Activated T-cell treated with anti-CD3 and anti-CD28 coated beads, Interleukin-2, amount 50 U/mL, for 24 hours (primary cell): ENCODE results near the gene SCD.
"Not testable (repeated sequence)": the region's sequence is repeated elsewhere in the genome, so short reads cannot be mapped to it uniquely, and the experiment has no call there.

Source experiments
- DNase-seq: peaks from one replicate; pipeline ENCODE4 v3.0.0-alpha.2; 2020
- H3K27ac Mint-ChIP-seq: 2 replicates; pipeline ENCODE4 v1.8.0; 2020; ENCODE audit warnings: mild to moderate bottlenecking, mixed read lengths
- H3K27me3 Mint-ChIP-seq: 2 replicates; pipeline ENCODE4 v1.8.0; 2020; ENCODE audit warnings: mixed read lengths
- H3K36me3 Mint-ChIP-seq: 2 replicates; pipeline ENCODE4 v1.8.0; 2020; ENCODE audit warnings: low read depth, mixed read lengths
- H3K4me1 Mint-ChIP-seq: 2 replicates; pipeline ENCODE4 v1.8.0; 2020; ENCODE audit warnings: low read depth, mixed read lengths
- H3K4me3 Mint-ChIP-seq: 2 replicates; pipeline ENCODE4 v1.8.0; 2020; ENCODE audit warnings: mild to moderate bottlenecking, moderate library complexity, mixed read lengths
- H3K9me3 Mint-ChIP-seq: 2 replicates; pipeline ENCODE4 v1.8.0; 2020; ENCODE audit warnings: mixed read lengths

The SCD gene

DNA sequence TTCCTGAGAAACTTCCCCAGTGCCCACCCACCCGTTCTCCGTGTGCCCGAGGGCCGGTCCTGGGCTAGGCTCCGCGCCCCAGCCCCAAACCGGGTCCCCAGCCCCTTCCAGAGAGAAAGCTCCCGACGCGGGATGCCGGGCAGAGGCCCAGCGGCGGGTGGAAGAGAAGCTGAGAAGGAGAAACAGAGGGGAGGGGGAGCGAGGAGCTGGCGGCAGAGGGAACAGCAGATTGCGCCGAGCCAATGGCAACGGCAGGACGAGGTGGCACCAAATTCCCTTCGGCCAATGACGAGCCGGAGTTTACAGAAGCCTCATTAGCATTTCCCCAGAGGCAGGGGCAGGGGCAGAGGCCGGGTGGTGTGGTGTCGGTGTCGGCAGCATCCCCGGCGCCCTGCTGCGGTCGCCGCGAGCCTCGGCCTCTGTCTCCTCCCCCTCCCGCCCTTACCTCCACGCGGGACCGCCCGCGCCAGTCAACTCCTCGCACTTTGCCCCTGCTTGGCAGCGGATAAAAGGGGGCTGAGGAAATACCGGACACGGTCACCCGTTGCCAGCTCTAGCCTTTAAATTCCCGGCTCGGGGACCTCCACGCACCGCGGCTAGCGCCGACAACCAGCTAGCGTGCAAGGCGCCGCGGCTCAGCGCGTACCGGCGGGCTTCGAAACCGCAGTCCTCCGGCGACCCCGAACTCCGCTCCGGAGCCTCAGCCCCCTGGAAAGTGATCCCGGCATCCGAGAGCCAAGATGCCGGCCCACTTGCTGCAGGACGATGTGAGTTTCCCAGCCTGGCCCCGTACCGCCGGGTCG lies at the start of gene SCD:
TSS of gene SCD (plus strand) at position 469 of the 803 bp plus-strand sequence. CDS start at position 741, 272 bp downstream.
- Mint-ChIP-seq H3K36me3 (peaks cover 54% of the 10 kb centered on the region), H3K27ac (peak within 1 kb of the TSS; percentile 93), H3K4me3 (peak within 1 kb of the TSS; percentile 94), H3K9me3 (no peaks in the 10 kb centered on the region), H3K4me1 (peaks cover 47% of the 10 kb centered on the region), H3K27me3 (no peaks in the 10 kb centered on the region)
- peak; percentile 84 for DNase-seq

GRCh38 chr10:100297242-100297641 lies 49.8 kb upstream of the SCD start:
- Mint-ChIP-seq H3K4me3 (no peak overlapping the region), H3K36me3 (no peaks in the 10 kb centered on the region), H3K9me3 (no peaks in the 10 kb centered on the region), H3K27me3 (peaks cover 37% of the 10 kb centered on the region), H3K27ac (no peak overlapping the region), H3K4me1 (no peaks in the 10 kb centered on the region)
- no peak for DNase-seq

GRCh38 chr10:100301123-100301522 lies 45.9 kb upstream of the SCD start:
- not testable (repeated sequence) for H3K4me3 Mint-ChIP-seq, H3K4me1 Mint-ChIP-seq, H3K27ac Mint-ChIP-seq, H3K9me3 Mint-ChIP-seq, H3K36me3 Mint-ChIP-seq, DNase-seq
- H3K27me3 Mint-ChIP-seq = peaks cover 47% of the 10 kb centered on the region

- Mint-ChIP-seq H3K4me1 (no peaks in the 10 kb centered on the region), H3K9me3 (no peaks in the 10 kb centered on the region), H3K4me3 (no peak overlapping the region), H3K27ac (no peak overlapping the region), H3K27me3 (peaks cover 54% of the 10 kb centered on the region), H3K36me3 (no peaks in the 10 kb centered on the region)
- DNase-seq = no peak
Observed at GRCh38 chr10:100303724-100304319, 43.2 kb upstream of the SCD start.

DNA sequence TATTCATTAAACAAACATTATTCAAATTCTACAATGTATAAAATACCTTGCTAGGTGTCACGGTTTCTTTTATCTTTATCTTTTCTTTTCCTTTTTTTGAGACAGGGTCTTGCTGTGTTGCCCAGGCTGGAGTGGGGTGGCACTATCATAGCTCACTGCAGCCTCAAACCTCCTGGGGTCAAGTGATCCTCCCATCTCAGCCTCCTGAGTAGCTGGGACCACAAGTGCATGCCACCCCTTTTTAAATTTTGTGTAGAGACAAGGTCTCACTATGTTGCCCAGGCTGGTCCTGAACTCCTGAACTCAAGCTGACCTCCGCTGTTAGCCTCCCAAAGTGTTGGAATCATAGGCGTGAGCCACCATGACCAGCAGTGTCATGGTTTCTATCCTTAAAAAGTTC lies 42.6 kb upstream of the SCD start:
- no peaks in the 10 kb centered on the region for H3K36me3 Mint-ChIP-seq
- H3K27me3 Mint-ChIP-seq = peaks cover 57% of the 10 kb centered on the region

GRCh38 chr10:100306861-100307260 lies 40.2 kb upstream of the SCD start:
- H3K27me3 Mint-ChIP-seq = peaks cover 53% of the 10 kb centered on the region

More for the DNA sequence above, 42.6 kb upstream of the SCD start:
- DNase-seq = no peak
- H3K27ac Mint-ChIP-seq = no peak overlapping the region
- no peaks in the 10 kb centered on the region for H3K4me1 Mint-ChIP-seq
- no peaks in the 10 kb centered on the region for H3K9me3 Mint-ChIP-seq
- no peak overlapping the region for H3K4me3 Mint-ChIP-seq

GRCh38 chr10:100307684-100308083 lies 39.3 kb upstream of the SCD start:
- Mint-ChIP-seq H3K4me1 (no peaks in the 10 kb centered on the region), H3K4me3 (no peak overlapping the region), H3K27me3 (peaks cover 56% of the 10 kb centered on the region), H3K36me3 (no peaks in the 10 kb centered on the region), H3K27ac (no peak overlapping the region), H3K9me3 (no peaks in the 10 kb centered on the region)
- DNase-seq = no peak

More at GRCh38 chr10:100306861-100307260, 40.2 kb upstream of the SCD start:
- no peaks in the 10 kb centered on the region for H3K9me3 Mint-ChIP-seq
- no peaks in the 10 kb centered on the region for H3K4me1 Mint-ChIP-seq
- H3K4me3 Mint-ChIP-seq = no peak overlapping the region
- H3K27ac Mint-ChIP-seq = no peak overlapping the region
- H3K36me3 Mint-ChIP-seq = no peaks in the 10 kb centered on the region
- no peak for DNase-seq

- H3K27me3 Mint-ChIP-seq = peaks cover 44% of the 10 kb centered on the region
- H3K36me3 Mint-ChIP-seq = no peaks in the 10 kb centered on the region
- no peaks in the 10 kb centered on the region for H3K9me3 Mint-ChIP-seq
- no peaks in the 10 kb centered on the region for H3K4me1 Mint-ChIP-seq
- H3K4me3 Mint-ChIP-seq = no peak overlapping the region
- no peak overlapping the region for H3K27ac Mint-ChIP-seq
- DNase-seq = no peak
Observed at GRCh38 chr10:100311298-100311697, 35.7 kb upstream of the SCD start.

- no peaks in the 10 kb centered on the region for H3K4me1 Mint-ChIP-seq
- DNase-seq = no peak
- no peaks in the 10 kb centered on the region for H3K9me3 Mint-ChIP-seq
- H3K4me3 Mint-ChIP-seq = no peak overlapping the region
- no peaks in the 10 kb centered on the region for H3K36me3 Mint-ChIP-seq
- H3K27me3 Mint-ChIP-seq = peaks cover 48% of the 10 kb centered on the region
- H3K27ac Mint-ChIP-seq = no peak overlapping the region
Observed at GRCh38 chr10:100315615-100316014, 31.4 kb upstream of the SCD start.

DNA sequence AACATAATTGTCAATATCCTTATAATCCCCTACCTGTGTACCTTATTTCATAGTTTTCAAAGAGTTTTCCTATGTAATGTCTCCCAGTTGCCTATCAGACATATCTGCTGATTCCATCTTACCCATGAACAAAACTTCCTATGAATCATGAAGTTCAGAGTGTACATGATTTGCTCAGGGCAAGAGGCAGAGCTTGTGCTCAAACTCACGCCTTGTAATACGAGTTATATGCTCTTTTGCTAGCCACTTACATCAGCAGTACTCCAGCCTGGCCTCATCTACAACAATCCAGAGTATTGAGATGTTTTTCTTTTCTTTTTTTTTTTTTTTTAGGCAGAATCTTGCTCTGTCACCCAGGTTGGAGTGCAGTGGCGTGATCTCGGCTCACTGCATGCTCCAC lies 28.8 kb upstream of the SCD start:
- no peak for DNase-seq
- Mint-ChIP-seq H3K4me1 (no peaks in the 10 kb centered on the region), H3K4me3 (no peak overlapping the region), H3K36me3 (no peaks in the 10 kb centered on the region), H3K27ac (no peak overlapping the region), H3K9me3 (no peaks in the 10 kb centered on the region), H3K27me3 (peaks cover 33% of the 10 kb centered on the region)

- Mint-ChIP-seq H3K4me3 (no peak overlapping the region), H3K27ac (no peak overlapping the region), H3K36me3 (no peaks in the 10 kb centered on the region), H3K9me3 (no peaks in the 10 kb centered on the region), H3K27me3 (peaks cover 27% of the 10 kb centered on the region), H3K4me1 (no peaks in the 10 kb centered on the region)
- DNase-seq = no peak
Observed at GRCh38 chr10:100319707-100320402, 27.2 kb upstream of the SCD start.

- no peak for DNase-seq
- Mint-ChIP-seq H3K27me3 (peaks cover 2% of the 10 kb centered on the region), H3K27ac (no peak overlapping the region), H3K4me3 (no peak overlapping the region), H3K36me3 (no peaks in the 10 kb centered on the region), H3K9me3 (no peaks in the 10 kb centered on the region), H3K4me1 (peaks cover 15% of the 10 kb centered on the region)
Observed at GRCh38 chr10:100325158-100325557, 21.9 kb upstream of the SCD start.

DNA sequence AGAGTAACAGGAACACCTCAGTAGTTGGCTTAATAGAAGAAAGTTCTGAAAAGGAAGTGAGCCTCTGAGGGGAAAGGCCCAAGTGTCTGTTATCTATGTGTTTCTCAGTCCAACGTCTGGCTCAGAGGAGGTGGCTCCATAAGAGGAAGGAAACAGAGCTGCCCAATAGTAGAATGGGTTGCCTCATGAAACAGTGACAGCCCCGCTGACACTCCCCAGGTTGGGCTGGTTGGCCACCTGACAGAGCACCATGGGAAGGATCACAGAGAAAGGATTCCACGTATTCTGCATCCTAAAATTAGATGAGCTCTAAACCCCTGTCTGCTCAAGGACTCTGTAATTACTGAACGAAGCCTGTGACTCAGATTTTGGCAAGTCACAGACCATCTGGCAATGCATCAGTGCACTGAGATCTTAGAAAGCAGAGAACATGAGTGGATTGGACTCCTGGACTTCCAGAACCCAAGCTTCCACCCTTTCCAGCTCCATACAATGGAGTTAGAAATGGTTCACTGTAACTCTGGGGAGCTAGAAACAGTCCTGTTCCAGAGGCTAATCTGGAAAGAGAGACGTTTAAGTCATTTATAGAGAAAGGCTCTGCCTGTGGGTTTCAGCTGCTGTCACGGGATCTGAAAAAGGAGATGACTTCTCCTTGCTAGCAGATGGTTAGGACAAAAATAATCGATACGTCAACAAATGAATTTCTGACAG lies 19.9 kb upstream of the SCD start:
- no peak for DNase-seq
- H3K27me3 Mint-ChIP-seq = peaks cover 3% of the 10 kb centered on the region
- no peaks in the 10 kb centered on the region for H3K9me3 Mint-ChIP-seq
- peaks cover 15% of the 10 kb centered on the region for H3K4me1 Mint-ChIP-seq
- H3K27ac Mint-ChIP-seq = peak overlapping the region; percentile 83
- H3K36me3 Mint-ChIP-seq = no peaks in the 10 kb centered on the region
- no peak overlapping the region for H3K4me3 Mint-ChIP-seq

- H3K27me3 Mint-ChIP-seq = peaks cover 3% of the 10 kb centered on the region
- H3K4me1 Mint-ChIP-seq = peaks cover 15% of the 10 kb centered on the region
- no peaks in the 10 kb centered on the region for H3K9me3 Mint-ChIP-seq
- no peak overlapping the region for H3K27ac Mint-ChIP-seq
- DNase-seq = no peak
- H3K36me3 Mint-ChIP-seq = no peaks in the 10 kb centered on the region
- no peak overlapping the region for H3K4me3 Mint-ChIP-seq
Observed at GRCh38 chr10:100327718-100328009, 19.4 kb upstream of the SCD start.
